ENCODE data around the gene NHSL1.

The NHSL1 gene

DNA sequence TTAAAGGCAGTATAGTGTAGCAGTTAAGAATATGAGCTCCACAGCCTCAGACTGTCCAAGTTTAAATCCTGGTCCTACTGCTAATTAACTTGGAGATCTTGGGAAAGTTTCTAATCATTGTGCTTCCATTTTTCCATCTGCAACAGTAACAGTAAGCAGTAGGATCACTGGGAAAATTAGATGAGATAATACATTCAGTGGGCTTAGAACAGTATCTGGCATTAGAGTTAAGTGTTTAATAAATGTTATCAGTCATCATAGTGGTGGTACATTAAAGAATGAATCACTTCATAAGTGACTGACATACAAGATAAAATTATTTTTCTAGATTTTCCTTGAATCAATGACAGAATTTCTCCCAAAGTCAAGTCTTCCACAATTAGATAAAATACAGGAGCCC is 5.0 kb downstream of the NHSL1 start:
- DNase-seq (ENCODE audit: low read depth): no peak

DNA sequence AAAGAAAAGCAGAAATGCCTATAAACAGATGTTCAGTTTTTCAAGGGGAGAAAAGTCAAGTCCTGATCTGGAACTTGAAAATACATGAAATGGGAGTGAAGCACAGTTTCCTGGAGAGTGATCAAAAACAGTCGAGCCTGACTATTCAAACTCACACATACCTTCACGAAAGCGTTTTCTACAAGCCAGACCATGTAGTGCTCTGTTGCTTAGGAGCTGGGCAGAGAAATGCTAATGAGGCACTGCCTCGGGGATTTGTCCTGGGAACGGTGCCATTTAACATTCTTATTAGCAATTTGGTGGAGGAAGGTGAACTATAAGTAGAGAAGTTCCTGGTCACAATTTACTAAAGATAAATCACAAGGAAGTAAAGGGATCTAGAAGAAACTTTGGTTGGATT is 5.9 kb downstream of the NHSL1 start:
- DNase-seq (ENCODE audit: low read depth): peak; percentile 43

DNA sequence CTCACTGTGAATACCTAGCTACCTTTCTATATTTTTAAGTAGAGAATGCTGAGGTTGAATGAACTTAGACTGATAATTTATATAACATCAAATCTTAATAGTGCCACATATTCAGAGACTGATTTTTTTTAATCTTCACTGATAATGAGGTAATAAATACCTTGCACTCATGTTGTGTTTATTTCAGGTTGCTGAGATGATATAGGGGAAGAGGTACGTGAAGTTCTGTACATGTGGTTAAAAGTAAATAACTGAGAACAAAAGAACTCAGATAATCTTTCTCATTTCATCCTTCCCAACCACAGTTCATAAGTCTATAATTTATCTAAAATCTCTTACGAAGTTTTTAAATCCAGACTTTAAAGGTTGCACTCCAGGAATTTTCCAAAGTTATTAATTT is 6.4 kb downstream of the NHSL1 start:
- no peak for DNase-seq (ENCODE audit: low read depth)

GRCh38 chr6:138492113-138492512 is 7.2 kb downstream of the NHSL1 start:
- no peak for DNase-seq (ENCODE audit: low read depth)

- no peak for DNase-seq (ENCODE audit: low read depth)
Measured at GRCh38 chr6:138491017-138491416, 8.3 kb downstream of the NHSL1 start.

GRCh38 chr6:138489846-138490245 is 9.4 kb downstream of the NHSL1 start:
- DNase-seq (ENCODE audit: low read depth): no peak

GRCh38 chr6:138487102-138487604 is 12.1 kb downstream of the NHSL1 start:
- DNase-seq (ENCODE audit: low read depth): no peak

DNA sequence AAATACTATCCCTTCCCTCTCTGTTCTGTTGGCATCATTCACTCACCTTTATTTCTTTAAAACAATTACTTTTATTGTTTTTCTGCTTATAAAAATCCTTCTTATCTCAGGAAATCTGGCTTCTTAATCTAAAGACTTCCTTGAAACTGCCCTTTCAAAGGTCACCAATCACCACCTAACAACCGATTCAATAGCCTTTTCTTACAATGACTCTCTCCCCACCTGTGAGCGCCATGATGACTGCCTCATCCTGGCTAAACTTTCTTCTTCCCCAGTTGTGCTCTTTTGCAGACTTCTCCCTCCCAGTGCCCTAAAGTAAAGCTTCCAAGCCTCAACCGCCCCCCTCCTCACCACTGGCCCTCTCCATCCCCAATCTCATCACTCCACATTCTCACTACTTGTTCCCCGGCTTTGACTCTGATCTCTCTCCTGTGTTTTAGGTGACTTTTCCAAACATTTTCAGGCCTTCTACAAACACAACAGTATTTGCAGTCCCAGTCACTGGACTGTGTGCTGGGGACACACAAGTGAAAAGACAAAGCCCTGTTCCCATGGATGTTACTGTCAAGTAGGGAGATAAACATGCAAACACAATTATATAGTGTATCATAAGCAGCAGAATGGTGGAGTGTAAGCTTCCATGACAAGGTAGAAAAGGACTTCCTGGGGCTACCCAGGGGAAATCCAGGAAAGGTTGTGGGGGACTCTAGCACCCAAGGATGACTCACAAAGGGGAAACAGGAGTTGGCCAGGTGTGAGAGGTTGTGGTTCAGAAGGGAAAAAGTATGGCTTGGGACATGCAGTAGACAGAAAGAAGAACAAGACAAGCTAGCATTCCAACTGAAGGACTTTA is 12.8 kb downstream of the NHSL1 start:
- DNase-seq (ENCODE audit: low read depth): no peak

- no peak for DNase-seq (ENCODE audit: low read depth)
Measured at GRCh38 chr6:138485586-138486248, 13.6 kb downstream of the NHSL1 start.

GRCh38 chr6:138485005-138485545 is 14.2 kb downstream of the NHSL1 start:
- no peak for DNase-seq (ENCODE audit: low read depth)

- no peak for DNase-seq (ENCODE audit: low read depth)
Measured at GRCh38 chr6:138484018-138484731, 15.1 kb downstream of the NHSL1 start.

- no peak for DNase-seq (ENCODE audit: low read depth)
Measured at GRCh38 chr6:138482816-138483215, 16.5 kb downstream of the NHSL1 start.

- DNase-seq (ENCODE audit: low read depth): no peak
Measured at GRCh38 chr6:138480279-138480949, 18.9 kb downstream of the NHSL1 start.

DNA sequence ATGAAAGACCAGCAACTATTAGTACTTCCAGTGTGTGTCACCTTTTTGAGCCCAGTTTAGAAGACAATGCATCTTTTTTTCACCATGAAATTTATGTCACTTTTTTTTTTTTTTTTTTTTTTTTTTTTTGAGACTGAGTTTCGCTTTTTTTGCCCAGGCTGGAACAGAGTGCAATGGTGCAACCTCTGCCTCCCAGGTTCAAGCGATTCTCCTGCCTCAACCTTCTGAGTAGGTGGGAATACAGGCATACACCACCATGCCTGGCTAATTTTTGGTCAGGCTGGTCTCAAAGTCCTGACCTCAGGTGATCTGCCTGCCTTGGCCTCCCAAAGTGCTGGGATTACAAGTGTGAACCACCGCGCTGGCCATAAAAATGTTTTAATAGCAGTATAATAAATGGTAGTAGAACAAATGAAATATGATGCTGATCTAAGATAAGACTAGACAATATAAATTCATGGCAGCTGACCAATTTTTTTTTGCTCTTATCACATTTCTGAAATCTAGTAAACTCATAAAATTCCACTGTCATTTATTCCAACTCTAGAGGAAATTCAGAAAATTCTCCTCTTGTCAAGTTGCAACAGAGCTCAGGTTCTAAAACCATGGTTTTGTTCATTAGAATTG is 21.3 kb downstream of the NHSL1 start:
- no peak for DNase-seq (ENCODE audit: low read depth)

- no peak for DNase-seq (ENCODE audit: low read depth)
Measured at GRCh38 chr6:138476116-138476515, 23.2 kb downstream of the NHSL1 start.

DNA sequence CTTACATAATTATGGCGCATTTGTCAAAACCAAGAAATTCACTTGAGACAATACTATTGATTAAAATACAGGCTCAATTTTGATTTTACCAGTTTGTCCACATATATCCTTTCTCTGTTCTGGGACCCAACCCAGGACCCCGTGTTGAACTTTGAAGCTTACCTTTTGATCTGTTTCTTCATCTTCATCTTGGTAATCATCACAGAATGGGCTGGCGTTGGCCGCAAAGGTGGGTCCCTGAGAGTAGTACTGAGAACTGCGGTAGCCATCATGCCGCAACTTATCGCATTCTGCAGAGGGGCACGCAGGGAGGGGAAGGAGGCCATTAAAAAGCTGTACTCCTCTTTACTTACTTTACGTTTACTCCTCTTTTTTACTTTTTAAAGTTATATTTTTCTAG is 26.1 kb downstream of the NHSL1 start:
- no peak for DNase-seq (ENCODE audit: low read depth)

DNA sequence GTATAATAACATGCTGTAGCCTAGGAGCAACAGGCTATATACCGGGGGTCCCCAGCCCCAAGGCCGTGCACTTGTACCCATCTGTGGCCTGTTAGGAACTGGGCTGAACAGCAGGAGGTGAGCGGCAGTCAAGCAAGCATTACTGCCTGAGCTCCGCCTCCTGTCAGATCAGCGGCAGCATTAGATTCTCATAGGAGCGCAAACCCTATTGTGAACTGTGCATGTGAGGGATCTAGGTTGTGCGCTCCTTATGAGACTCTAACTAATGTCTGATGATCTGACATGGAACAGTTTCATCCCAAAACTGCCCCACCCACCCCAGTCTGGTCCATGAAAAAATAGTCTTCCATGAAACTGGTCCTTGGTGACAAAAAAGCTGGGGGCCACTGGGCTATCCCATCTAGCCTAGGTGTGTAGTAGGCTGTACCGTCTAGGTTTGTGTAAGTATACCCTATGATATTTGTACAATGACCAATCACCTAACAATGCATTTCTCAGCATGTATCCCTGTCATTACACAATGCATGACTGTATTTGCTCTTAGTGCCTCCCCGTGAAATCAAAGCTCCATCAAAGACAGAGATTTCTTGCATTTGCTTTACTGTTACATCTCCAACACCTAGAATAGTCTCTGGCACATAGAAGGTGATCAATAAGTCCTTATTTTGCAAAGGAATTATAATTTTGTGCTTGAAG is 30.8 kb downstream of the NHSL1 start:
- no peak for DNase-seq (ENCODE audit: low read depth)

DNA sequence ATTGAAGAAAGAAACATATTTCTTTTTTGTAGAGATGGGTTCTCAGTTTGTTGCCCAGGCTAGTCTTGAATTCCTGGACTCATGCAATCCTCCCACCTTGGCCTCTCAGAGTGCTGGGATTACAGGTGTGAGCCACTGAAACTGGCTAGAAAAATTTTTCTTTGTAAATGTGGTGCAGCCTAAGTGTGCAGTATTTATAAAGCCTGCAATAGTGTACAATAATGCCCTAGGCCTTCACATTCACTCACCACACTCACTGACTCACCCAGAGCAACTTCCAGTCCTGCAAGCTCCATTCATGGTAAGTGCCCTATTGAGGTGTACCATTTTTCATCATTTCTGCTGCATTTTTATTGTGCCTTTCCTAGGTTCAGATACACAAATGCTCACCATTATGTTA is 31.4 kb downstream of the NHSL1 start:
- no peak for DNase-seq (ENCODE audit: low read depth)

GRCh38 chr6:138465007-138465645 is 34.2 kb downstream of the NHSL1 start:
- peak; percentile 93 for DNase-seq (ENCODE audit: low read depth)

DNA sequence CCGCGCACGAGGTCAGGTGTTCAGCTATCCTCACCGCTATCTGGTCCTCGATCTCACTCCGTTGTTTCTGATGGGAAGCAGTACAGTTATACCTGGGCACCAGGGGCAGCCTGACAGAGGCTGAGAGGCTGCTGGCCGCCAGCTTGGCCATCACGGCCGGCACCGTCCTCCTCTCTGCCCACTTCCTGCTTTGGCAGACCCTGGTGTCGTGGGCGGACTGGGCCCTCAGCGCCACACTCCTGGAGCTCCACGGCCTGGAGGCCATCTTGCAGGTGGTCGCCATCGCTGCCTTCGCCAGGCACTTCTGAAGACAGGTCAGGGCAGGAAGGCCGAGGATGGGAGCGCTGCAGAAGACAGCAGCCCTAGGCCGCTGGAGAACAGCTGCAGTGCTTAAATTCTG is 35.2 kb downstream of the NHSL1 start:
- no peak for DNase-seq (ENCODE audit: low read depth)

Data from stromal cell of bone marrow (primary cell).